ENCODE results near the gene OBSCN. TPM values are rescaled to one million over a fixed set of nuclear protein-coding genes. Genes with fewer than 3 reads are reported as not detected.

The OBSCN gene
- total RNA-seq, 1 donor from 2014 or later: 16.9 TPM

DNA sequence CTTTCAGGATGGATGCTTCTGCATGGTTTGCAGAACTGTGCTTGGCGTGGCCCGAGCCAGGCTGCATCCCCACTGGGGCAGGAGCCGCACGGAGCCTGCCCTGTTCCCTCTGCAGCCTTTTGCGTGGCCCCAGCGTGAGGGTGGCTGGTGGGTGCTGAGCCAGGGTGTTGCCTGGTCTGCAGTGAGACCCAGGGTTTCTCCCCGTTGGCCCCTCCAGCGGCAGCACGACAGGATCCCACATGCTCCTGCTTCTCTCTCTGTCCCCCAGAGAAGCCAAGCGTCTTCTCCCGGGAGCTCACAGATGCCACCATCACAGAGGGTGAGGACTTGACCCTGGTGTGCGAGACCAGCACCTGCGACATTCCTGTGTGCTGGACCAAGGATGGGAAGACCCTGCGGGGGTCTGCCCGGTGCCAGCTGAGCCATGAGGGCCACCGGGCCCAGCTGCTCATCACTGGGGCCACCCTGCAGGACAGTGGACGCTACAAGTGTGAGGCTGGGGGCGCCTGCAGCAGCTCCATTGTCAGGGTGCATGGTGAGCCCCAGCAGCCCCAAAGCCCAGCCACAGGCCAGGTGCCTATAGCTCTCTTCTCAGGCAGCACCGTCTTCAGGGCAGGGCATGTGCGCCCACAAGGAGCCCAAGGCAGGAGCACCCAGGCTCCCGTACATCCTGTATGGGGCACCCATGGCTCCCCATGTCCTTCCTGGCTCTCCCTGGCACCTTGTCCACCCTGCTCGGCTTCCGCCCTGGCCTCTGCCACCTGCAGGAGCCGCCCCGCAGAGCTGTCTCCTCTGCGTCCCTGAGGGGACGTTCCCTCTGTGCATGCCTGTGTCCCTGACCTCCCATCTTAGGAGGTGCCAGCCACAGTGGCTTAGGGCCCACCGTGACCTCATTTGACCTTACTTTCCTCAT, 78.9 kb downstream of the OBSCN start:
- Mint-ChIP-seq H3K36me3 (ENCODE audit: low read depth, unreplicated experiment) (peaks cover 20% of the 10 kb centered on the region), H3K27me3 (ENCODE audit: unreplicated experiment) (peaks cover 11% of the 10 kb centered on the region), H3K4me1 (ENCODE audit: unreplicated experiment) (no peaks in the 10 kb centered on the region), H3K4me3 (ENCODE audit: unreplicated experiment) (no peak overlapping the region), H3K9me3 (ENCODE audit: unreplicated experiment) (peaks cover 4% of the 10 kb centered on the region), H3K27ac (ENCODE audit: unreplicated experiment) (no peak overlapping the region)
- DNase-seq (ENCODE audit: low spot score): no peak
- TF ChIP-seq, protein P1, sequence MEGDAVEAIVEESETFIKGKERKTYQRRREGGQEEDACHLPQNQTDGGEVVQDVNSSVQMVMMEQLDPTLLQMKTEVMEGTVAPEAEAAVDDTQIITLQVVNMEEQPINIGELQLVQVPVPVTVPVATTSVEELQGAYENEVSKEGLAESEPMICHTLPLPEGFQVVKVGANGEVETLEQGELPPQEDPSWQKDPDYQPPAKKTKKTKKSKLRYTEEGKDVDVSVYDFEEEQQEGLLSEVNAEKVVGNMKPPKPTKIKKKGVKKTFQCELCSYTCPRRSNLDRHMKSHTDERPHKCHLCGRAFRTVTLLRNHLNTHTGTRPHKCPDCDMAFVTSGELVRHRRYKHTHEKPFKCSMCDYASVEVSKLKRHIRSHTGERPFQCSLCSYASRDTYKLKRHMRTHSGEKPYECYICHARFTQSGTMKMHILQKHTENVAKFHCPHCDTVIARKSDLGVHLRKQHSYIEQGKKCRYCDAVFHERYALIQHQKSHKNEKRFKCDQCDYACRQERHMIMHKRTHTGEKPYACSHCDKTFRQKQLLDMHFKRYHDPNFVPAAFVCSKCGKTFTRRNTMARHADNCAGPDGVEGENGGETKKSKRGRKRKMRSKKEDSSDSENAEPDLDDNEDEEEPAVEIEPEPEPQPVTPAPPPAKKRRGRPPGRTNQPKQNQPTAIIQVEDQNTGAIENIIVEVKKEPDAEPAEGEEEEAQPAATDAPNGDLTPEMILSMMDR (IDR thresholded peaks at IDR 0.05; ENCODE audit: unreplicated experiment): no peak

GRCh38 chr1:228287541-228288425, 79.9 kb downstream of the OBSCN start:
- TF ChIP-seq, protein P1 (IDR thresholded peaks at IDR 0.05; ENCODE audit: unreplicated experiment): no peak
- H3K4me1 Mint-ChIP-seq (ENCODE audit: unreplicated experiment): no peaks in the 10 kb centered on the region
- no peak overlapping the region for H3K27ac Mint-ChIP-seq (ENCODE audit: unreplicated experiment)
- H3K9me3 Mint-ChIP-seq (ENCODE audit: unreplicated experiment): peaks cover 4% of the 10 kb centered on the region
- no peak overlapping the region for H3K4me3 Mint-ChIP-seq (ENCODE audit: unreplicated experiment)
- DNase-seq (ENCODE audit: low spot score): no peak
- peaks cover 26% of the 10 kb centered on the region for H3K36me3 Mint-ChIP-seq (ENCODE audit: low read depth, unreplicated experiment)
- H3K27me3 Mint-ChIP-seq (ENCODE audit: unreplicated experiment): peaks cover 15% of the 10 kb centered on the region

GRCh38 chr1:228288536-228289238, 80.8 kb downstream of the OBSCN start:
- TF ChIP-seq, protein P1 (IDR thresholded peaks at IDR 0.05; ENCODE audit: unreplicated experiment): no peak
- no peak for DNase-seq (ENCODE audit: low spot score)
- H3K4me3 Mint-ChIP-seq (ENCODE audit: unreplicated experiment): peak overlapping the region; percentile 65
- peaks cover 4% of the 10 kb centered on the region for H3K9me3 Mint-ChIP-seq (ENCODE audit: unreplicated experiment)
- peak overlapping the region; percentile 48 for H3K27ac Mint-ChIP-seq (ENCODE audit: unreplicated experiment)
- H3K27me3 Mint-ChIP-seq (ENCODE audit: unreplicated experiment): peaks cover 14% of the 10 kb centered on the region
- H3K36me3 Mint-ChIP-seq (ENCODE audit: low read depth, unreplicated experiment): peaks cover 33% of the 10 kb centered on the region
- no peaks in the 10 kb centered on the region for H3K4me1 Mint-ChIP-seq (ENCODE audit: unreplicated experiment)

DNA sequence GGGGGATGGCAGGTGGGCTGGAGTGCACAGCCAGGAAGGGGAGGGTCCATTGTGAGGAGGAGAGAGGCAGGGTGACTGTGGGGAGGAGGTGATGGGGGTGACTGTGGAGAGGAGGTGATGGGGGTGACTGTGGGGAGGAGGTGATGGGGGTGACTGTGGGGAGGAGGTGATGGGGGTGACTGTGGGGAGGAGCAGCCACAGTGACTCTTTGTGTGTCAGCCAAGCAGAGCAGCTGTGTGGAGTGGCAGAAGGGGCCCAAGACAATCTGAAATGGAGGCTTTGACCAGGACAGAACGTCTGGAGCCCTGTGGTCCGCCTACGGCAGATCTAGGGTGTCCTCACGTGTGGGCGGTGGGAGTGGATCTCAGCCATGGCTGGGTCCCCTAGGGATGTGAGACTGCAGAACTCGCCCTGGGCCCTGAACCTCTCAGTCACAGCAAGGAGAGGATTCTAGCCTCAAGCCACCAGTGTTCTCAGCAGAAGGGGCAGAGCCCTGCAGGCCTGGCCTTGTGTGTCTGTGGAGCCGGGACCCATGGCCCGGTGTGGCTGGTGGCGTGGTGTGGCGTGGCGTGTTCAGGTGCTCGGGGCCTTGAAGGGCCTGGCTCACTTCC, 81.5 kb downstream of the OBSCN start:
- TF ChIP-seq, protein P1 (IDR thresholded peaks at IDR 0.05; ENCODE audit: unreplicated experiment): no peak
- H3K27ac Mint-ChIP-seq (ENCODE audit: unreplicated experiment): no peak overlapping the region
- H3K36me3 Mint-ChIP-seq (ENCODE audit: low read depth, unreplicated experiment): peaks cover 39% of the 10 kb centered on the region
- no peak for DNase-seq (ENCODE audit: low spot score)
- peaks cover 11% of the 10 kb centered on the region for H3K9me3 Mint-ChIP-seq (ENCODE audit: unreplicated experiment)
- no peak overlapping the region for H3K4me3 Mint-ChIP-seq (ENCODE audit: unreplicated experiment)
- no peaks in the 10 kb centered on the region for H3K4me1 Mint-ChIP-seq (ENCODE audit: unreplicated experiment)
- H3K27me3 Mint-ChIP-seq (ENCODE audit: unreplicated experiment): peaks cover 17% of the 10 kb centered on the region
